Vagina (tissue), 2 donors: ENCODE measurements around the gene SLC24A3.

Experiments used
- POLR2AphosphoS5 ChIP-seq, 2 donors: sonication (generic); formaldehyde crosslinking; IDR thresholded peaks; one replicate each; pipeline ENCODE4 v1.9.0; 2017; ENCODE audit warnings: antibody characterized with exemption in 2 of 2, mild to moderate bottlenecking in 2 of 2, low read depth in 1 of 2; ENCODE audit not compliant: insufficient read depth in 1 of 2
- TF ChIP-seq, protein P1 (sequence below), 3 experiments: fragments of 450-650 bp in 2 of 3; fragments of 200-600 bp in 1 of 3; sonication (generic) in 1 of 3; IDR thresholded peaks; one replicate each; pipeline ENCODE4 v1.5.1; 2017 to 2019; ENCODE audit warnings: antibody characterized with exemption in 3 of 3, mild to moderate bottlenecking in 2 of 3, moderate library complexity in 2 of 3

DNA sequence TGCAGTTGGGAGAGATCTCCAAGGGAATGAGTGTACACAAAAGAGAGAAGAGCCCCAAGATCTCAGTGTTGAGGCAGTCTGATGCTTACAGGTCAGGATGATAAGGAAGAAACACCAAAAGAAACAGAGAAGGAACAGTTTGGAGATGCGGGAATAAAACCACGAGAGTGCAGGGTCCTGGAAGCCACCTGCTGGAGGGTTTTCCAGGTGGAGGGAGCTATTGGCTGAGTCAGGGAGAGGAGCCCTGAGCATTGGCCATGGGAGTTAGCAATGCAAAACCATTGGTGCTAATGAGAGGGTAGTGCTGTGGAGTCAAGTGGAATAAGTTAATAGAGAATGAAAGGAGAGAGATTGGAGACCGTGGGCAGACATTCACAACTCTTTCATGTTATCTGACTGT, 506.4 kb downstream of the SLC24A3 start:
- no peak for TF ChIP-seq POLR2AphosphoS5 (IDR thresholded peaks at IDR 0.05; ENCODE audit: insufficient read depth in 1 of 2, low read depth in 1 of 2)
- TF ChIP-seq, protein P1, sequence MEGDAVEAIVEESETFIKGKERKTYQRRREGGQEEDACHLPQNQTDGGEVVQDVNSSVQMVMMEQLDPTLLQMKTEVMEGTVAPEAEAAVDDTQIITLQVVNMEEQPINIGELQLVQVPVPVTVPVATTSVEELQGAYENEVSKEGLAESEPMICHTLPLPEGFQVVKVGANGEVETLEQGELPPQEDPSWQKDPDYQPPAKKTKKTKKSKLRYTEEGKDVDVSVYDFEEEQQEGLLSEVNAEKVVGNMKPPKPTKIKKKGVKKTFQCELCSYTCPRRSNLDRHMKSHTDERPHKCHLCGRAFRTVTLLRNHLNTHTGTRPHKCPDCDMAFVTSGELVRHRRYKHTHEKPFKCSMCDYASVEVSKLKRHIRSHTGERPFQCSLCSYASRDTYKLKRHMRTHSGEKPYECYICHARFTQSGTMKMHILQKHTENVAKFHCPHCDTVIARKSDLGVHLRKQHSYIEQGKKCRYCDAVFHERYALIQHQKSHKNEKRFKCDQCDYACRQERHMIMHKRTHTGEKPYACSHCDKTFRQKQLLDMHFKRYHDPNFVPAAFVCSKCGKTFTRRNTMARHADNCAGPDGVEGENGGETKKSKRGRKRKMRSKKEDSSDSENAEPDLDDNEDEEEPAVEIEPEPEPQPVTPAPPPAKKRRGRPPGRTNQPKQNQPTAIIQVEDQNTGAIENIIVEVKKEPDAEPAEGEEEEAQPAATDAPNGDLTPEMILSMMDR (IDR thresholded peaks at IDR 0.05), result no peak
